Dedifferentiated amniotic fluid mesenchymal stem cell (primary cell): ENCODE measurements around the gene C17orf113.
A peak's percentile ranks its signal among the peaks of the same experiment; 100 is the strongest.
"Not testable (repeated sequence)": the region's sequence is repeated elsewhere in the genome, so short reads cannot be mapped to it uniquely, and the experiment has no call there.

Experiments
- DNase-seq: peaks from one replicate; pipeline ENCODE4 v3.0.0-alpha.2; 2016; ENCODE audit errors: extremely low spot score

C17orf113 gene

DNA sequence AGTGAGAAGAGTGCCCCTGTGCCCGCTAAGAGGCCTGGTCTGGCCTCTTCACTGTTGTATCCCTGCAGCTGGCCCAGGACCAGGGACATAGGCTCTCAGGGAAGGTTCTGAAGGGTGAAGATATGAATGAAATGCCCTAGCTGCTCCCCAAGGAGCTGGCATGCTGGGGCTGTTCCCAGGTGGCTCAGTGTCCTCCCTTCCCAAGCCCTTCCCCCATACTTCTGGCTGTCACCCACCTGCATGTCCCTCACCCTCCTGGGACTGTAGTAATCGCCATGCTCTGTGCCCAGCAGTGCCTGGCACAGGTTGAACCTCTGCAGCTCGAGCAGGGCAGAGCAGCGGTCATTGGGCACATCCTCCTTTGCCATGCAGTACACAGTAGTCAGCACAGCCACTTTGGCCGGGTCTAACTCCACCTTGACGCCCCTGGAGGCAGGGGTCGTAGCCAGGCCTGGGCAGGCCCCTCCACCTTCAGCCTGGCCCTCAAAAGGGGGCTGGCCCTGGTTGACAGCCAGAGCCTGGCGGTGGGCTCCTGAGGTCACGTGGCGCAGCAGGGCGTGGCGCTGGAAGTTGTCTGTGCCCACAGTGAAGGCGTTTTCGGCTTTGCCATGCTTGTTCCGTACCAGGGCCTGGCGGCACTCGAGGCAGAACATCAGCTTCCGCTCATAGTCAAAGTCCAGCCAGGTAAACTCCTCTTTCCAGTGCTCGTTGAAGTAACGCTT lies 7.6 kb downstream of the C17orf113 start:
- no peak for DNase-seq

DNA sequence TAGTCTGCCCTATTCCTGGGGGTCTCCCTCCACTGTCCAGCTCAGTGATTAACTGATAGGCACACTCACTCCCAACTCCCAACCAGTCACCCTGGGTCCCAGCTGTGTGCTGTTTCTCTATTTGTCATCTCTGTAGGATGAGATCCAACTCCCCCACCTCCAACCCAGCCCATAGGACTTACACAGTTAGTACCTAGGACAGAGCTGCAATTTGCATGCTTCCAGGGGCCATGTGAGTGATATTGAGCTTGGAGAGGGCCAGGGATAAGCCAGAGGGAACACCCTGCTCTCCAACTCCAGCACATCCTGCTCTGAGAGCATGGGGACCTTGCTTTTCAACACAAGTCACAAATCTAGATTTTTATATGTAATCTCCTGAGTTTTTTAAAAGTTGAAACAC lies 8.8 kb downstream of the C17orf113 start:
- no peak for DNase-seq

DNA sequence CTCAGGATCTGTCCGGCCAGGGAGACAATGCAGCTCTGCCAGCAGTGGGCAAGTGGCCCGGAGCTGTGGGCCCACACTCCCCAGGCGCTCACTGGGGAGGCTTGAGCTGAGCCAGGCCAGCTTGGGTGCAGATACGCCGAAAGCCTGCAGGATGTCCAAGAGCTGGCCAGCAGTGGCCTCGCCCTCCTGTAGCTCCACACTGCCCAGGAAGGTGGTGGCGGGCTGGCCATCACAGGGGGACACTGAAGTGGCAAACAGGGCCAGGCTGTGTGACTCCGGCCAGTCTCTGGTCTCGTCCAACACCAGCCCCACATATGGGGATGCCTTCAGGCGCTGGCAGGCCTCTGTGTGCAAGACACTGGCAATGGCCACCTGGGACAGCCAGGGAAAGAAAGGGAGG lies 9.6 kb downstream of the C17orf113 start:
- DNase-seq, result no peak

DNA sequence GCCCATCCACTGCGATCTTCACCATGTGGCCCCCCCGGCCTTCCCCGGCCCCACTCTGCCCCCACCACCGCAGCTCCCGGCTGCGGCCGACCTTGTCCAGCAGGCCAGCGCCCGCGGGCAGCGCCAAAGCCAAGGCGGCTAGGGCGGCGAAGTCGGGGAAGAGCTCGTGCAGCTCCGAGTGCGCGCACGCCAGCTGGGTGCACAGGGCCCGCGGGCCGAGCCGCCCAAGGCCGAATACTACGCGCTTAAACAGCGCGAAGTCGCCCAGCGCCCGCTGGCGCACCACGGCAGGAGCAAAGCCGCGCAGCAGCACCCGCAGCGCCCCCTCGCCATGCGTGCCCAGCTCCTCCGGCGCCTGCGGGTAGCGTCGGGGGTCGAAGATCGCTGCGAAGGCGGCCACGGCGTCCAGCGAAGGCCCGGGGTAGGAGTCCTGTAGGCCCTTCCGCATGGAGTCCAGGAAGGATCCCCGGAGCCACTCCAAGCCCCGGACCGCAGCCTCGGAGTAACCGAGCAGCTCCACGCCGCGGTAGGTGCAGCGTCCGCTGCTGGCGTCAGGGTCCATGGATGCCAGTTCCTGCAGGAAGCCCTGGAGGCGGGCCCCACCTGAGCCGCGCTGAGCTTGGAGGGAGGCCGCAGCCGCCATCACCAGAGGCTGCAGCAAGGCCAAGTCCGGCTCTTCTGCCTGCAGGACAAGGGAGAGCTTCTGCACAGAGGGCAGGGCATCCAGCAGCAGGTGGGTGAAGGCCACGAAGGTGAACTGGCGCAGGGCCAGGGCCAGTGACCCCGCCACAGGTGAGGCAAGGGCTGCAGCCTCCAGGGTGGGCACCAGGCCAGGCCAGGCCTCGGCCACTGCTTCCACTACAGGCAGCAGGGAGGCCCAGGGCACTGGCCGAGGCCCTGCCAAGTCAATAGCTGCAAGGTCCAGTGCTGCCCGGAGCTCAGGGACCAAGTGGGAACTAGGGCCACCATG lies 10.3 kb downstream of the C17orf113 start:
- DNase-seq, result no peak

DNA sequence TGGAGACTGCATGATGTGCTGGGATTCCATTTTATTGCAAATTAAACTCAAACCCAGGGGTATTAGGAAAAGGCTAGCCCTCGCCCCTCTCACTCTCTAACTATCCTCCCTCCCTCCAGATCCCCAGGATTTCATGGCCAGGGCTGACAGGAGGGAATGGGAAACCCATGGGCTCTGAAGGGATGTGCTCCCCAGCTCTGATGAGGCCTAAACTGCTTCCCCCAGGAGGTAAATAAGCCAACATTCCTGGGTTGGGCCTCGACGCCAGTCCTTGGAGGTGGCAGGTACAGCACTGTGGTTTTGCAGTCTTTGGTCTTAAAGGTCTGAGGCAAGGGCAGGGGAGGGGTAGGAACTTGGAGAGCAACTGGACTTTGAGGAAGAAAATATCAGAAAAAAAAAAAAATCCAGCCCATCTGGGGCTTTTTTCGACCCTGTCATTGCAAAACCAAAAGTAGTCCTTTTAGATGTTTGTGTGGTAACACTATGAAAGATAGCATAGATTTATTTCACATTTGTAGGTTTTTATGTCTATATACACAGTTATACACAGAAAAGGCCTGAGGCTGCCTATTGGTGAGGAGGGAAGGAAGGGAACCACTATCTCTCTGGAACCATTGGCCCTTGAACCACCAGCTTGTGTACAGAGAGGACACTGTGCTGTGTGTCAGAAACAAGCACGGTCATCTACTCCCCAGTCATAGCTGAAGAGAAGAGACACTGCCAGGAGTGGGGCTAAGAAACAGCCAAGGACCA lies 12.0 kb downstream of the C17orf113 start:
- no peak for DNase-seq

DNA sequence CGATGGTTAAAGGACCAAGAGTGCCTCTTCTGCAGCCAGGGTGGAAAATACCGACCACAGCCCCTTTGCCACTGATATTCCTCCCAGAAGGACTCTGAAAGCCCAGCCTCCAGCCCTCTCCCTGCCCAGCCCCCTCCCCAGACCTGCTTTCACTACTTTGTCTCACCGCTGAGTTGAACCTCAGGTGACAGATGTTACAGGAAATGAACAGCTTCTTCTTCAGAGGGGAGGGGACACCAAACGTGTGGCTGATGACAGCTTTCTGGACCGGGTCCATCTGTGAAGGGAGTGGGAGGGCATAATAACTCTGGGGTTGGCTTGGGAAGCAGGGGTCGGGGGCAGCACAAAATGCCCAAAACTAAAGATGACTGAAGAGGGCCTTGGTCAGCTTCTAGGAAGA lies 16.3 kb downstream of the C17orf113 start:
- no peak for DNase-seq

DNA sequence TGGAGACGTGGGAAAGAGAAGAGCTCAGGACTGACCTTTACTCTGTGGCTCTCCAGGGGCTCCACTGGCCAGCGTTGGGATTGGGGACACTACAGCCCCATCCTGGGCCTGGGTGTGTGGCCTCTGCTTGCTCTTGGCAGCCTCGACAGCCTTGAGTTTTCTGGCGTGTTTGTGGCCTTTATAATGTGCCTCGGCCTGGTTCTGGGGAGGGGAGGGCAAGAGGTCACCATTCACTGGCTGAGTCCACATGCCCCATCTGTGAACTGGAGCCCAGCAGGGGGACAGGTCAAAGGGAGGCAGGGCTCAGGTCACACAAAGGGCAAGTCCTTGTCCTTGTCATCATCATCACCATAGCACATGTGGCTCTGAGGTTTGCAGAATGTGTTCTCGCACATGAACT lies 18.8 kb downstream of the C17orf113 start:
- DNase-seq, result no peak

DNA sequence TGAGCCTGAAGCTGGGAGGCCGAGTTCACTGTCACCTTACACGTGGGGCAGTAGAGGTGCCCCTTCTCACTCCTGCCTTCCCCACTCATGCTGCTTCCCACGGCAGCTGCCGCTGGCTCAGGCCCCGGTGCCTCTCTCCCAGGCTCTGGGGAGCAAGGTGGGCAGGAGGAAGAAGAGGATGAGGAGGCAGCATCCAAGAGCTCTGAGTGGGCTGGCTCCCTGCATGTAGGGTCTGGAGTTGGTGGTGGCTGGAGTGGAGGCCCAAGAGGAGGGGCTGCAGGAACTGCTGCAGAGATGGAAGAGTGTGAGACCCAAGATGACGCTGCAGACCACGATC lies 21.6 kb downstream of the C17orf113 start:
- no peak for DNase-seq

DNA sequence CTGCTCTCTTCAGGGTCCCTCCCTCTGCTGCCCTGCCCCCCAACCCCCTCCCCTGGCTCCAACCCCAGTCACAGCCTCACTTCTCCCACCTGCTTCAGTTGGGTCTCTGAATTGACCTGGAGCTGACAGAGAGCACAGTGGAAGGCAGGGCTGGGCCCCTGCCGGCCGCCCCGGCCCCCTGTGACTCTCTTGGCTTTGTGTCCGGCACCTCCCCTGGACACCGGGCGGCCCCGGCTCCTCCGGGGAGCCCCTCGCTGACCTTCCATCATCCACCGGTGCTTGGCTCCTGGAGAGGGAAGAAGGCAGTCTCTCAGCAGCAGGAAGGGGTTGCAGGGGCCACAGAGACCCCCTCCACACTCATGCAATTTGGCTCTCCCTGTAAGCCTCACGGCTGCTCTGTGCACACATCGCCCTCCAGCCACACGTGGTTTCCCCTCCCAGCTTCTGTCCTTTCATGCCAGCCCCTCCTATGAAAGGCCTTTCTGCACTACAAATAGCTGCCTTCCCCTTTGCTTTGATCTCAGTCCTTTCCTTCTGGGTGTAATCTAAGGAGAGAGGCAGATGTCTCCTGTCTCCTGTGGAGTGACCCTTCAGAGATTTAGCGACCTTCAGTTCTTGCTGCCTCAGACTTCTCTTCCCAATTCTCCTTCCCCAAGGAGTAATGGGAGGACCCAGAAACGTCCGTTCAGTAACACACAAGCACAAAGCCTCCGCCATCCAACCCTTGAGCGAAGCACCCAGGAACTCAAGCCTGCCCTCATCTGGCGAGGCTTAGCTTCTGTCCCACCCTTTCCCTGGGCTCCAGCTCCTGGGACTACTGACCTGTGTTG lies 22.2 kb downstream of the C17orf113 start:
- DNase-seq, result no peak

DNA sequence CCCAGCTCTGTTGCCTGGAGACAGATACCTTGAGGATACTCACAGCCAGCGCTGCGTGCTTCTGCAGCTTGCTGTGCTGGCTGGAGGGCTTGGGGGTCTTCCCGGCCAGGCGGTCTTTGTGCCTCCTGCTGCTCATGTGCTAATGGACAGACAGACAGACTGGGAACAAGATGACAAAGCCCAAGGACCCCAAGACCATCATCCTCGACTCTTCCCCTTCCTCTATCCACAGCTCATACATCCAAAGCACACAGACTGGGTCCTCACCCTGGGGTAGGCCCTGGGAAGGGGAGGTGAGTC lies 22.9 kb downstream of the C17orf113 start:
- no peak for DNase-seq

DNA sequence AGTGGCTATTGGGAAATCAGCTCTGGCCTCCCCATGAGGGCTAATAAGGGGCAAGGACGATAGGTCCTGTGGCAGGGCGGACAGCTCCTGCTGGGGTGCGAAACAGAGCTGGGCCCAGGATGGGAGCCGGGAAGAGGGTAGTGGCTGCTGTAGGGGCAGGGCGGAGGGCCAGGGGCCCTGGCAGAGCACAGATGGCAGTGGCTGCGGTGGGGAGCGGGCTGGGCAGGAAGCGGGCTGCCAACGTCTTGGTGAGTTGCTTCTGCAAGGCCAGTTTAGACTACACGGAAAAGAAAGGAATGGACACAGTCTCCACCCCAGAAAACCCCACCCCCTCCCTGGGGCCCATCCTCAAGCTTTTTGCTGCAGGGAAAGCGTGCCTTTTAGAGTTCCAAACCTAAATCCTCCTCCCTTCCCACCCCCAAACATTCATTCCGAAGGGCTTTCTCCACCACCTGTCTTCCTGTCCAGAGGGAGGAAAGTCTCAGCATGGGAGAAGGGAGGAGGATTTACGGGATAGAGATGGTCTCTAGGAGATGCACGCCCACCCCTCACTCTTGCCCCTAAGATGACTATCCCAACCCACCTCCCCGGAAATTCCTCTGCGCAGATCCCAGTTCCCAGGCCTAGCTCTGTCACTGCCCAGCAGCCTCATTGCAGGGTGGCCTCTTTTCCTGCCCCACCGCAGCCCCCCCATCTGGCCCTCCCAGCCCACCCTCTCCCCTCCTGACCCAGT lies 23.4 kb downstream of the C17orf113 start:
- DNase-seq, result no peak

DNA sequence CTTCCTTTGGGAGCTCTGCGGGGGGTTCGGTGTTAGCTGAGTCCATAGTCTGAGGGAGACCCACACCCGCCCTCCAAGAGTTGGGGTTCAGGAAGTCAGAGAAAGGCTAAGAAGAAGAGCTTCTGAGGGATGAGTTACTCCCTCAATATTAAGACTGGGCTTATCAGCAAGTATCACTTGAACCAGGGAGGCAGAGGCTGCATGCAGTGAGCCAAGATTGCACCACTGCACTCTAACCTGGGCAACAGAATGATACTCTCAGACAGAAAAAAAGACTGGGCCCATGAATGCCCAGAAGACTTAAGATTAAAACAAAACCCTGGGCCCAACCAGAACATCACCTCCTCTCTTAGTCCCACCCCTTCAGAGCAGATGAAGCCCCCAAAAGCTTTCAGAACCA lies 24.5 kb downstream of the C17orf113 start:
- no peak for DNase-seq

DNA sequence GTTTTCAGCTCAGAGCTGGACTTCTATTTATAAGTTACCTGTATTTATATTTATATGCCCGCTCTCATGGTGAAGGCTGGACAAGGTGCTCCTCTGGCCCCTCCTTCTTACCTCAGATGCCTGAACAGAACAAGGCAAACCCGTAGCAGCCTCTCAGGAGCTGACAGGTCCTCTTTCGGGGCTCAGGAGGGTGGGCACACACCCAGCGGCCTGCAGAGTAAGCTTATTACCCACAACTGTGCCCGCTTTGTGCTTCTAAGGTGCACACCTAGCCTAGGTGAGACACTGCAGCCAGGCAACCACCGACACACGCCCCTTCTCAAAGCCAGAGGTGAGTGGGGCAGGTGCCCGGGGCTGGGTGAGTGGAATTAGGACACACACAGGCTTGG lies 25.2 kb downstream of the C17orf113 start:
- DNase-seq, result no peak

DNA sequence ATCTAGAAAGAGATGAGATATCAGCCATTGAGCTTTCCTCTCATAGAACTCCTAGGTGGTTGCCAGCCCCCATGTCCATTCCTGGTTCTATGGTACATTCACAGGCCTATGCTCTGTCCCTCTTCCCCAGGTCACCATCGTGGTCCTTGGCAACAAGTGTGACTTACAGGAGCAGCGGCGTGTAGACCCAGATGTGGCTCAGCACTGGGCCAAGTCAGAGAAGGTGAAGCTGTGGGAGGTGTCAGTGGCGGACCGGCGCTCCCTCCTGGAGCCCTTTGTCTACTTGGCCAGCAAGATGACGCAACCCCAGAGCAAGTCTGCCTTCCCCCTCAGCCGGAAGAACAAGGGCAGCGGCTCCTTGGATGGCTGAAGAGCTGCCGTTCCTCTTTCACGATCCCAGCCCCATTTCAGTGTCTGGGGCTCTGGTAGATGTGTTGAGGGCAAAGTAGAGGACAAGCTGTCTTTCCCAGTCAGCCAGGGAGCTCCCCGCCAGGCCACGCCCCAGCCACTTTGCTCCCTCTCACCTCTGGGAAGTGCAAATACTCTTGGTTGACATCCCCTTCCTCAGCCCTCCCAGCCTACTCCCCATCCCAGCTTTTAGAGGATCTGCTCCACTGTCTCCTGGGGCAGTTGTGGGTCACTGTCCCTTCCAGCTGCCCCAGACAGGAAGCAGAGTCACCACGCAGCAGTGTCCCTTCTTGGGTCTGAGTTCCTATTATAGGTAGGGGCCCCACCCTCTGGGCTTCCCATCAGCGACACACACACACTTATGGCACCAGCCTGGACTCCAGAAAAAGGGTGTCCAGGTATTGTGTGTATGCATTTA lies 26.7 kb downstream of the C17orf113 start:
- DNase-seq, result no peak

DNA sequence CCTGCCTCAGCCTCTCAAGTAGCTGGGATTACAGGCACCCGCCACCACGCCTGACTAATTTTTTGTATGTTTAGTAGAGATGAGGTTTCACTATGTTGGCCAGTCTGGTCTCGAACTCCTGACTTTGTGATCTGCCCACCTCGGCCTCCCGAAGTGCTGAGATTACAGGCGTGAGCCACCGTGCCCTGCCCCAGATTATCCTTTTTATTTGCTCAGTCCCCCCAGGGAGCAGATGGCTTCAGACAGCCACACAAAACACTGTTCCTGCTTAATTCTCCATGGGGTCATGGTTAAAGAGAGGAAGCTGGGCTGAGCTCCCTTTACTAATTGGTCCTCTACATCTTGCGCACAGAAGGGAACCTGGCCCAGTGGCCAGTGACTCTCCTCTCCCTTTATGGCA lies 29.6 kb downstream of the C17orf113 start:
- DNase-seq, result not testable (repeated sequence)

DNA sequence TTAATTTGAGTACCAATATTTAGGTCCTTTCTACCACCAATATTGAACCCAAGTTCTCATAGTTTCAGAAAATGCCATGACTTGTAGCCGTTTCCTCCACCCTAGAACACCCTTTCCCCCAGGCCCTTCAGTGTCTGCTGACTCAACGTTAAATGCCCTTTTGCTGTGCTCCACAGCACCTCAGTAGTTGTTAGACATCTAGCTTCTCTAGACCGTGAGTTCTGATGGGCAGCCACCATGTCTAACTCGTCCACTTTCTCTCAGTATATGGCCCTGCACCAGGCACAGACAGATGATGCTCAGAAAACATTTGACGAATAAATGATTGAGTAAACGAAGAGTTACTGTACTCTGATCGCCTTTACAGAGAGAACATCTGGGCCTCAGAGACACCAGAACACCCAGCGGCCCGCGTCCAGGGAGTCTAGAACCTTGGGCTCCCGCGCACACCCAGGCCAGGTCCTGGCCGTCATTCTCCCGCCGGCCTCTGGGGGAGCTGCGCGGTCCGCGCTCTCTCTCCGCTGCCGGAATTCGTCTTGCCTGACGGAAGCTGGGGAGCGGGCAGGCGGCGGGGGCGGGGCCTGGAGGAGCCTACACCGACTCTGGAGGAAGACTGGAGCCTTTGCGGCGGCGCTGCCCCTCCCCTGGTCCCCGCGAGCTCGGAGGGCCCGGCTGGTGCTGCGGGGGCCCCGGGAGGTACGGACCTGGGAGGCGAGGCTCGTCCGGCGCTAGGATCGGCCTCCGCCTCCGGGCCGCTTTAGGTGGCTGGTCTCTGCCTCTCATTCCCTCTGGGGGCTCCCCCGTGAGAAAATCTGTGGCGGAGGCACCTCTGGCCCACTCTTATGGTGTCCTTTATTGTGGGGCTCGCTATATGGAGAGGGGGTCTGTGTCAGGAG lies 30.6 kb downstream of the C17orf113 start, which contains the start of gene NKIRAS2:
TSS of gene NKIRAS2 (plus strand) at position 582 of the 896 bp plus-strand sequence. CDS start 1,488 bp downstream, outside the sequence.
- DNase-seq, result peak; percentile 91

DNA sequence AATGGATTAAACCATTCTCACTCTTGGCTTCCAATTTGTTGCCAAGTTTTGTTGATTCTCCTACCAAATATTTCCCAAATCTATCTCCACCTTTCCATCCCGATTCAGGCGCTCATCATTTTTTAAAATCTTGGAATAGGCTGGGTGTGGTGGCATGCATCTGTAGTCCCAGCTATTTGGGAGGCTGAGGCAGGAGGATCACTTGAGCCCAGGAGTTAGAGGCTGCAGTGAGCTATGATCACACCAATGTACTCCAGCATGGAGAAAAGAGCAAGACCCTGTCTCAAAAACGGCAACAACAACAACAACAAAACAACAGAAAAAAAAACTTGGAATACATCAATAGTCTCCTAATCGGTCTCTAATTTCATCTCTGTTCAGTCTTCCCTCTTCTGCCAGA lies 31.4 kb downstream of the C17orf113 start:
- no peak for DNase-seq

DNA sequence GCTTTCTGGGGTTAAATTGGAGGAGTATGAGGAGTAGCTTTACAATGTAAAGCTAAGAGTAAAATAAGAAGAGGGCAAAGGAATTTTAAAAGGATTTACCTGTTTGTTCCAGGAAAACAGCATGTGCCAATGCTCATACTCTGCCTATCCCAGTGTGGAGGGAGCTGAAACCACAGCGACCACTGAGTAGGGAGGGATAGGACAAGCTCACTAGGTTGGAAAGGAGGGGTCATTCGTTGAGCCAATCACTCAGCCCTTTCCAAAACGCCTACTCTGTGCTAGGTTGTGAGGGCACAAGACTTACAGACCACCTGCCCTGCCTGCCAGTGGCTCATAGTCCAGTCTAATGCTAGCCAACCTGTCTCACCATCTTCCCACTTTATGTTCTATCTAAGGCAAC lies 32.1 kb downstream of the C17orf113 start:
- no peak for DNase-seq

DNA sequence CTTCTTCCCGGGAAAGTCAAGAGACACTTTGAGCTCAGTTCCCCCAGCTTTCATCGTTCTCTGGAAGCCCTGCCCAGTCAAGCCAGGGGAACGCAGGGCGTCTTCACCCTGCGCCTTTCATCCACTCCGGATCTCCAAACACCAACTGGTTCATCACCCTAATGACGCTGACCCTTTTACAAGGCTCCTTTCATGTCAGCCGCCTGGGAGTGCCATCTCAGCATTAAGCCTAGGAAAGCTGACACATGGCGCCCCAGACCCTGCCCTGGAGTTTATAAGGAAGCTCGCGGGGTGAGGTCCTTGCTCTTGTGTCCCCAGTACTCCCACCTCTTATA lies 32.6 kb downstream of the C17orf113 start:
- peak; percentile 17 for DNase-seq
